ENCODE data around the gene LNPK. TPM values are rescaled to one million over a fixed set of nuclear protein-coding genes. Genes with fewer than 3 reads are reported as not detected.

Gene LNPK
- polyA plus RNA-seq, 1 donor (not counting 4 experiments of a cell fraction or from before 2014, with no cell fraction given): 32.1 TPM

DNA sequence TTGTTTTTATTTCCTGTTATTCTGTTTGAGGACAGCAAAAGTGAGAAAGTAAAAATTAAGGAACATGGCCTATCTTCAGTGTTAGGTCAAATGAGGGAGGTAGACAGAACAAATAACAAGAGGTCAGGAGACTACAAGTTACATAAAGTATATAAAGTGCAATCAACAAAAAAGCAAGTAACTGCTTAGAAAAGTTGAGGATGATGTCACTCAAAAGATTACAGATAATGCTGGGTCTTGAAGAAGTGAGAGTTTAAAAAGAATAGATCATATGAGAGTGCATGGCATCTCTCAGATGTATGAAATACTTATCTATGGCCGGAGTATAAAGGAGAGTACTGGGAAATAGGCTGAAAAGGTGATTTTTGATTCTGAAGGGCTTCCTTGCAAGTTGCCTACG lies 79.9 kb downstream of the LNPK start:
- Histone ChIP-seq H3K4me1 (ENCODE audit: control insufficient read depth, extremely low read depth, insufficient read depth, low read length) (peaks cover 5% of the 10 kb centered on the region), H4K20me1 (ENCODE audit: control insufficient read depth, extremely low read depth, insufficient read depth, low read length) (no peaks in the 10 kb centered on the region), H3K9ac (ENCODE audit: control insufficient read depth, extremely low read depth, insufficient read depth, low read length) (no peak overlapping the region), H3K79me2 (ENCODE audit: control insufficient read depth, insufficient read depth, low read length) (no peaks in the 10 kb centered on the region), H3K9me3 (ENCODE audit: control insufficient read depth, low read depth, low read length) (no peaks in the 10 kb centered on the region), H3K27me3 (ENCODE audit: control insufficient read depth, extremely low read depth, insufficient read depth, low read length) (no peaks in the 10 kb centered on the region), H3K9me1 (ENCODE audit: control insufficient read depth, extremely low read depth, insufficient read depth, low read length) (no peaks in the 10 kb centered on the region), H3K4me3 (ENCODE audit: control insufficient read depth in 2 of 3, extremely low read depth in 1 of 3, insufficient read depth in 2 of 3, low read depth in 1 of 3, low read length in 3 of 3) (no peak overlapping the region), H3K27ac (ENCODE audit: control insufficient read depth, insufficient read depth, low read length) (no peak overlapping the region), H3K4me2 (ENCODE audit: control insufficient read depth, extremely low read depth, insufficient read depth, low read depth, low read length) (no peak overlapping the region), H2AFZ (ENCODE audit: control insufficient read depth, low read length) (no peak overlapping the region), H3K36me3 (ENCODE audit: control insufficient read depth in 2 of 2, extremely low read depth in 1 of 2, insufficient read depth in 2 of 2, low read length in 2 of 2) (no peaks in the 10 kb centered on the region)
- DNase-seq (ENCODE audit: low read depth, low spot score): no peak
- TF ChIP-seq, protein P1, sequence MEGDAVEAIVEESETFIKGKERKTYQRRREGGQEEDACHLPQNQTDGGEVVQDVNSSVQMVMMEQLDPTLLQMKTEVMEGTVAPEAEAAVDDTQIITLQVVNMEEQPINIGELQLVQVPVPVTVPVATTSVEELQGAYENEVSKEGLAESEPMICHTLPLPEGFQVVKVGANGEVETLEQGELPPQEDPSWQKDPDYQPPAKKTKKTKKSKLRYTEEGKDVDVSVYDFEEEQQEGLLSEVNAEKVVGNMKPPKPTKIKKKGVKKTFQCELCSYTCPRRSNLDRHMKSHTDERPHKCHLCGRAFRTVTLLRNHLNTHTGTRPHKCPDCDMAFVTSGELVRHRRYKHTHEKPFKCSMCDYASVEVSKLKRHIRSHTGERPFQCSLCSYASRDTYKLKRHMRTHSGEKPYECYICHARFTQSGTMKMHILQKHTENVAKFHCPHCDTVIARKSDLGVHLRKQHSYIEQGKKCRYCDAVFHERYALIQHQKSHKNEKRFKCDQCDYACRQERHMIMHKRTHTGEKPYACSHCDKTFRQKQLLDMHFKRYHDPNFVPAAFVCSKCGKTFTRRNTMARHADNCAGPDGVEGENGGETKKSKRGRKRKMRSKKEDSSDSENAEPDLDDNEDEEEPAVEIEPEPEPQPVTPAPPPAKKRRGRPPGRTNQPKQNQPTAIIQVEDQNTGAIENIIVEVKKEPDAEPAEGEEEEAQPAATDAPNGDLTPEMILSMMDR (optimal IDR thresholded peaks at IDR 0.05 in 1 of 3, IDR thresholded peaks at IDR 0.05 in 1 of 3, conservative IDR thresholded peaks at IDR 0.05 in 1 of 3; ENCODE audit: extremely low read depth in 1 of 3, insufficient read depth in 2 of 3, low read length in 3 of 3): no peak
- TF ChIP-seq EZH2 (IDR thresholded peaks at IDR 0.05; ENCODE audit: low read length): no peak
- no peak for FAIRE-seq
- dilution Hi-C loops (cut with MboI; ENCODE audit: extremely low pct_ligation_motif_present, low sequenced_read_pairs): no loop called here

DNA sequence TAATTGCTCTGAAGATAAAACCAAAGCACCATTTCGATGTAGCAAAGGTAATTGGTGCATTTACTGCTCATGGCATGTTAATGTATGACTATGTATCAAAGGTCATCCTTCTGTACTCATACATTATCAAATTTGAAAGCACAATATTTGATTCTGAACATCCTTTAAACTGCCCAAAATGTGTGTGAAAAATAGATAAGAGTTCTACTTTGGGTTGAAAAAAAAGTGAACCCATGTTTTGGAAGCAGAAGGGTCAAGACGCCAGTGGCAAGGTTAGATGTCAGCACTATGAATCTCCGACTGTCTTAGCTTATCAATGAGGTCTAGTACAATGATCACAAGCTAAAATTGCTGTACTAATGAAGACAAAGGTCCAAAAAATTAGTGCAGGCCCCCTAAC lies 83.1 kb downstream of the LNPK start:
- Histone ChIP-seq H3K9ac (ENCODE audit: control insufficient read depth, extremely low read depth, insufficient read depth, low read length) (no peak overlapping the region), H4K20me1 (ENCODE audit: control insufficient read depth, extremely low read depth, insufficient read depth, low read length) (no peaks in the 10 kb centered on the region), H3K4me3 (ENCODE audit: control insufficient read depth in 2 of 3, extremely low read depth in 1 of 3, insufficient read depth in 2 of 3, low read depth in 1 of 3, low read length in 3 of 3) (no peak overlapping the region), H3K36me3 (ENCODE audit: control insufficient read depth in 2 of 2, extremely low read depth in 1 of 2, insufficient read depth in 2 of 2, low read length in 2 of 2) (no peaks in the 10 kb centered on the region), H3K4me1 (ENCODE audit: control insufficient read depth, extremely low read depth, insufficient read depth, low read length) (no peaks in the 10 kb centered on the region), H3K27me3 (ENCODE audit: control insufficient read depth, extremely low read depth, insufficient read depth, low read length) (no peaks in the 10 kb centered on the region), H3K9me3 (ENCODE audit: control insufficient read depth, low read depth, low read length) (no peaks in the 10 kb centered on the region), H3K9me1 (ENCODE audit: control insufficient read depth, extremely low read depth, insufficient read depth, low read length) (no peaks in the 10 kb centered on the region), H2AFZ (ENCODE audit: control insufficient read depth, low read length) (no peak overlapping the region), H3K27ac (ENCODE audit: control insufficient read depth, insufficient read depth, low read length) (no peak overlapping the region), H3K4me2 (ENCODE audit: control insufficient read depth, extremely low read depth, insufficient read depth, low read depth, low read length) (no peak overlapping the region), H3K79me2 (ENCODE audit: control insufficient read depth, insufficient read depth, low read length) (no peaks in the 10 kb centered on the region)
- dilution Hi-C loops (cut with MboI; ENCODE audit: extremely low pct_ligation_motif_present, low sequenced_read_pairs): no loop called here
- FAIRE-seq: no peak
- no peak for DNase-seq (ENCODE audit: low read depth, low spot score)
- TF ChIP-seq, protein P1 (optimal IDR thresholded peaks at IDR 0.05 in 1 of 3, IDR thresholded peaks at IDR 0.05 in 1 of 3, conservative IDR thresholded peaks at IDR 0.05 in 1 of 3; ENCODE audit: extremely low read depth in 1 of 3, insufficient read depth in 2 of 3, low read length in 3 of 3): no peak
- TF ChIP-seq EZH2 (IDR thresholded peaks at IDR 0.05; ENCODE audit: low read length): no peak

All from keratinocyte (primary cell).